Measurements from ENCODE around the gene LTBP2.

Gene LTBP2

DNA sequence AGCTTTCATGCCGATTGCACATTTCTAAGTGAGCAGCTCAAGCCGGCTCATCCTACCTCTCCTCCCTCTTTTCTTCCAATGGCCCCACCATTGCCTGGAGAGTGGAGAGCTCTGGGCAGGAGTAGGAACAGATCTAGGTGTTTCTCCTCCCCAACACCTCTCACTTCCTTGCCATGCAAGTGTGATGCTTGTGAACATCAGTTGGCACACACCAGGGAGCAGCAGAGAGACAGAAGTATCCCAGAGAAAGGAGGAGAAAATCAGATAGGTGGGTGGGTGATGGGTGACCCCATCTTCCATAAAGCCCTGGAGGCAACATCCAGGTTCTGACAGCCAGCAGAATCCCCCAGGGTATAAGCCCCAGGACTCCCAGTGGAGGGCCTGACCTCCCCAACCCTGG lies 146.7 kb downstream of the LTBP2 start:
- Histone ChIP-seq H3K4me1 (ENCODE audit: control extremely low read depth in 1 of 4, control insufficient read depth in 4 of 4, insufficient read depth in 4 of 4, low read length in 3 of 4) (peaks cover 0 to 12% (median 6%) of the 10 kb centered on the region in 4 experiments), H3K9me3 (ENCODE audit: control extremely low read depth in 1 of 5, control insufficient read depth in 4 of 5, insufficient read depth in 2 of 5, low read depth in 1 of 5, low read length in 4 of 5) (no peaks in the 10 kb centered on the region), H3K27ac (ENCODE audit: insufficient read depth in 1 of 2, low read depth in 1 of 2, low read length in 2 of 2, poor library complexity in 1 of 2, severe bottlenecking in 2 of 2) (no peak overlapping the region), H3K36me3 (ENCODE audit: control insufficient read depth in 4 of 4, insufficient read depth in 4 of 4, low read length in 3 of 4) (no peaks in the 10 kb centered on the region), H3K4me3 (ENCODE audit: control insufficient read depth in 1 of 7, extremely low read depth in 1 of 7, insufficient read depth in 4 of 7, low read depth in 2 of 7, low read length in 6 of 7) (no peak overlapping the region), H3K27me3 (replicated peaks in 2 of 5; ENCODE audit: control insufficient read depth in 4 of 5, insufficient read depth in 5 of 5, low read length in 4 of 5) (no peaks in the 10 kb centered on the region)
- ChIA-PET CTCF (interaction anchor here (1.0 to 1.4 kb wide), 3 partner anchors 13 to 85 kb away, joined by 3 to 4 read pairs (median 3); no protein-coding TSS in a partner anchor), POLR2A (interaction anchor here (0.6 kb wide), 1 partner anchor 15 kb away, joined by 5 read pairs; no protein-coding TSS in a partner anchor)
- DNase-seq: no peak
- no CpG with 5 or more reads among the region's 2 CpGs for WGBS (ENCODE audit: insufficient coverage)

DNA sequence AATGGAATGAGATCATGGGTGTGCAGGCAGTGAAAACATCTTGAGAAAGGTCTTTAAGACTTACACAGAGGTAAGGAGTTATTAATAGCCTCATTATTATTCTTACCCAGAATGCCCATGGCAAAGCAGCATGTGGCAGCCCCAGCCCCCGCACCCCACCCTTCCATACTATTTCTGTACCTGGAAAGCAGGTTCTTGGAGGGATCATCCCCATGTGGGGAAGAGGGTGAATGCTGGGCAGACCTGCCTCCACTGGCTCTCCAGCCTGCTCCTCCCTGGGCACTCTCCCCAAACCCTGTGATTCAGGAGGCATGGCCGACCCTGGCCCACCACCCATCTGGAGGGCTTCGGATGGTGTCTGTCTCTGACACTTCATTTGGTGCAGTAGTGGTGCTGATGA lies 147.3 kb downstream of the LTBP2 start:
- no peaks in the 10 kb centered on the region for H3K27me3 ChIP-seq (replicated peaks in 2 of 5; ENCODE audit: control insufficient read depth in 4 of 5, insufficient read depth in 5 of 5, low read length in 4 of 5)
- H3K4me3 ChIP-seq (ENCODE audit: control insufficient read depth in 1 of 7, extremely low read depth in 1 of 7, insufficient read depth in 4 of 7, low read depth in 2 of 7, low read length in 6 of 7): no peak overlapping the region
- H3K4me1 ChIP-seq (ENCODE audit: control extremely low read depth in 1 of 4, control insufficient read depth in 4 of 4, insufficient read depth in 4 of 4, low read length in 3 of 4): peaks cover 0 to 17% (median 9%) of the 10 kb centered on the region in 4 experiments
- H3K27ac ChIP-seq (ENCODE audit: insufficient read depth in 1 of 2, low read depth in 1 of 2, low read length in 2 of 2, poor library complexity in 1 of 2, severe bottlenecking in 2 of 2): no peak overlapping the region
- no peaks in the 10 kb centered on the region for H3K9me3 ChIP-seq (ENCODE audit: control extremely low read depth in 1 of 5, control insufficient read depth in 4 of 5, insufficient read depth in 2 of 5, low read depth in 1 of 5, low read length in 4 of 5)
- no peak for DNase-seq
- H3K36me3 ChIP-seq (ENCODE audit: control insufficient read depth in 4 of 4, insufficient read depth in 4 of 4, low read length in 3 of 4): no peaks in the 10 kb centered on the region
- ChIA-PET CTCF (interaction anchor here (1.0 kb wide), 1 partner anchor 84 kb away, joined by 3 read pairs; no protein-coding TSS in a partner anchor), POLR2A (no interaction called here)
- WGBS (ENCODE audit: insufficient coverage): 100% methylated on average over 2 of the region's 3 CpGs

- peaks cover 0 to 19% (median 10%) of the 10 kb centered on the region in 4 experiments for H3K4me1 ChIP-seq (ENCODE audit: control extremely low read depth in 1 of 4, control insufficient read depth in 4 of 4, insufficient read depth in 4 of 4, low read length in 3 of 4)
- WGBS (ENCODE audit: insufficient coverage): 96% methylated on average over 5 of the region's 5 CpGs
- H3K4me3 ChIP-seq (ENCODE audit: control insufficient read depth in 1 of 7, extremely low read depth in 1 of 7, insufficient read depth in 4 of 7, low read depth in 2 of 7, low read length in 6 of 7): no peak overlapping the region
- no peak for DNase-seq
- H3K9me3 ChIP-seq (ENCODE audit: control extremely low read depth in 1 of 5, control insufficient read depth in 4 of 5, insufficient read depth in 2 of 5, low read depth in 1 of 5, low read length in 4 of 5): no peaks in the 10 kb centered on the region
- no peaks in the 10 kb centered on the region for H3K36me3 ChIP-seq (ENCODE audit: control insufficient read depth in 4 of 4, insufficient read depth in 4 of 4, low read length in 3 of 4)
- POLR2A ChIA-PET: no interaction called here
- CTCF ChIA-PET: interaction anchor here (1.2 to 2.7 kb wide), 3 partner anchors 14 to 27 kb away, joined by 3 to 7 read pairs (median 3); no protein-coding TSS in a partner anchor
- no peaks in the 10 kb centered on the region for H3K27me3 ChIP-seq (replicated peaks in 2 of 5; ENCODE audit: control insufficient read depth in 4 of 5, insufficient read depth in 5 of 5, low read length in 4 of 5)
- no peak overlapping the region for H3K27ac ChIP-seq (ENCODE audit: insufficient read depth in 1 of 2, low read depth in 1 of 2, low read length in 2 of 2, poor library complexity in 1 of 2, severe bottlenecking in 2 of 2)
These were observed 148.3 kb downstream of the LTBP2 start for GRCh38 chr14:74463697-74464096.

DNA sequence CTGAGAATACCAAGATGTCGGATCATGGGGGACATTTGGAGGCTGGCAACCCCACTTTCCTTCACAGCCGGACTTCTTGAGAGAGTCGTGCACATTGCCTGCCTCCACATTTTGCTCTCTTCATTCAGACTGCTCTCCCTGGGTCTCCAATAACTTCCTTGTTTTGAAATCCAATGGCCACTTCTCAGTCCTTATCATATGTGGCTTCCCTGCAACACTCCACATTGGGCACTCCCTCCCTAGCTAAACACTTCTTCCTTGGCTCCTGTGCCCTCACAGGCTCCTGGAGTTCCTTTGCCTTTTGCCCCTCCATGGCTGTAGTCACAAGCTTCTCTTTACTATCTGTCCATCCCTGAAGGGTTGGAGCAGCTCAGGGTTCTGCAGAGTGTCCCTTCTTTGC lies 149.0 kb downstream of the LTBP2 start:
- POLR2A ChIA-PET: no interaction called here
- Histone ChIP-seq H3K4me3 (ENCODE audit: control insufficient read depth in 1 of 7, extremely low read depth in 1 of 7, insufficient read depth in 4 of 7, low read depth in 2 of 7, low read length in 6 of 7) (no peak overlapping the region), H3K4me1 (ENCODE audit: control extremely low read depth in 1 of 4, control insufficient read depth in 4 of 4, insufficient read depth in 4 of 4, low read length in 3 of 4) (peaks cover 0 to 19% (median 10%) of the 10 kb centered on the region in 4 experiments), H3K36me3 (ENCODE audit: control insufficient read depth in 4 of 4, insufficient read depth in 4 of 4, low read length in 3 of 4) (no peaks in the 10 kb centered on the region), H3K27me3 (replicated peaks in 2 of 5; ENCODE audit: control insufficient read depth in 4 of 5, insufficient read depth in 5 of 5, low read length in 4 of 5) (no peaks in the 10 kb centered on the region), H3K9me3 (ENCODE audit: control extremely low read depth in 1 of 5, control insufficient read depth in 4 of 5, insufficient read depth in 2 of 5, low read depth in 1 of 5, low read length in 4 of 5) (no peaks in the 10 kb centered on the region), H3K27ac (ENCODE audit: insufficient read depth in 1 of 2, low read depth in 1 of 2, low read length in 2 of 2, poor library complexity in 1 of 2, severe bottlenecking in 2 of 2) (no peak overlapping the region)
- 97% methylated on average over 3 of the region's 3 CpGs for WGBS (ENCODE audit: insufficient coverage)
- no peak for DNase-seq
- CTCF ChIA-PET: interaction anchor here (1.2 to 2.7 kb wide), 3 partner anchors 15 to 28 kb away, joined by 3 to 7 read pairs (median 3); no protein-coding TSS in a partner anchor

- ChIA-PET CTCF (interaction anchor here (0.6 to 3.0 kb wide), 11 partner anchors 10 to 51 kb away, joined by 3 to 13 read pairs (median 4); partner anchors contain the start of genes ISCA2 and NPC2), POLR2A (interaction anchor here (0.6 kb wide), 1 partner anchor 1536 kb away, joined by 4 read pairs; no protein-coding TSS in a partner anchor)
- Histone ChIP-seq H3K4me3 (ENCODE audit: control insufficient read depth in 1 of 7, extremely low read depth in 1 of 7, insufficient read depth in 4 of 7, low read depth in 2 of 7, low read length in 6 of 7) (peak overlapping the region in 1 of 7 experiments; percentile 19), H3K4me1 (ENCODE audit: control extremely low read depth in 1 of 4, control insufficient read depth in 4 of 4, insufficient read depth in 4 of 4, low read length in 3 of 4) (peaks cover 0 to 19% (median 10%) of the 10 kb centered on the region in 4 experiments), H3K27me3 (replicated peaks in 2 of 5; ENCODE audit: control insufficient read depth in 4 of 5, insufficient read depth in 5 of 5, low read length in 4 of 5) (no peaks in the 10 kb centered on the region), H3K9me3 (ENCODE audit: control extremely low read depth in 1 of 5, control insufficient read depth in 4 of 5, insufficient read depth in 2 of 5, low read depth in 1 of 5, low read length in 4 of 5) (no peaks in the 10 kb centered on the region), H3K27ac (ENCODE audit: insufficient read depth in 1 of 2, low read depth in 1 of 2, low read length in 2 of 2, poor library complexity in 1 of 2, severe bottlenecking in 2 of 2) (no peak overlapping the region), H3K36me3 (ENCODE audit: control insufficient read depth in 4 of 4, insufficient read depth in 4 of 4, low read length in 3 of 4) (no peaks in the 10 kb centered on the region)
- DNase-seq: peak in 2 of 3 donors; percentile 44 to 66
- WGBS (ENCODE audit: insufficient coverage): 41% methylated on average over 6 of the region's 6 CpGs
These were observed 152.1 kb downstream of the LTBP2 start for GRCh38 chr14:74459976-74460375.

DNA sequence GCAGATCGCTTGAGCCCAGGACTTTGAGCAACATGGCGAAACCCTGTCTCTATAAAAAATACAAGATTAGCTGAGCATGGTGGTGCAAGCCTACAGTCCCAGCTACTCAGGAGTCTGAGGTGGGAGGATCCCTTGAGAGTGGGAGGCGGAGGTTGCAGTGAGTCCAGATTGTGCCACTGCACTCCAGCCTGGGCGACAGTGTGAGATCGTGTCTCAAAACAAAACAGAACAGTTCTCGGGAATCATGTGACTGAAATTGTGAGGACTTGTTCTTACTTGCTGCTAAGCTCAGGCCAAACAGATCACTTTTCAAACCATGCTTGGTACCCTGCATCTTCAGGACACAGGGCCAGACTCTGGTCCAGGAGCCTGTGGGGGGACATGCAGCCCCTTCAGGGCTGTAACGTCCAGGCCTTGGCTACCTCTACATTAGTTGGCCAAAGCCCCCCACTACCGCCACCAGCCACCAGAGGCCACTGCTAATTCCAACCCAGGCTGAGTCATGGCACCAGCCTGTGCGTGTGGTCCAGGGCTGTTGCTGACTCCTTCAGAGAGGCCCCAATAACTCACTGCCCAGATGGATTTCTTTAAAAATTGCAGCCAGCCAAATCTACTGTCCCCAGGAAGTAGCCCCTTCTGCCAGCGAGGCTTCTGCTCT lies 152.6 kb downstream of the LTBP2 start:
- H3K9me3 ChIP-seq (ENCODE audit: control extremely low read depth in 1 of 5, control insufficient read depth in 4 of 5, insufficient read depth in 2 of 5, low read depth in 1 of 5, low read length in 4 of 5): no peaks in the 10 kb centered on the region
- DNase-seq: peak; percentile 41 to 77 (median 77)
- WGBS (ENCODE audit: insufficient coverage): 77% methylated on average over 9 of the region's 10 CpGs
- no peak overlapping the region for H3K27ac ChIP-seq (ENCODE audit: insufficient read depth in 1 of 2, low read depth in 1 of 2, low read length in 2 of 2, poor library complexity in 1 of 2, severe bottlenecking in 2 of 2)
- no peak overlapping the region for H3K4me3 ChIP-seq (ENCODE audit: control insufficient read depth in 1 of 7, extremely low read depth in 1 of 7, insufficient read depth in 4 of 7, low read depth in 2 of 7, low read length in 6 of 7)
- H3K27me3 ChIP-seq (replicated peaks in 2 of 5; ENCODE audit: control insufficient read depth in 4 of 5, insufficient read depth in 5 of 5, low read length in 4 of 5): no peaks in the 10 kb centered on the region
- H3K36me3 ChIP-seq (ENCODE audit: control insufficient read depth in 4 of 4, insufficient read depth in 4 of 4, low read length in 3 of 4): no peaks in the 10 kb centered on the region
- POLR2A ChIA-PET: interaction anchor here (0.6 kb wide), 1 partner anchor 1535 kb away, joined by 4 read pairs; no protein-coding TSS in a partner anchor
- CTCF ChIA-PET: interaction anchor here (0.7 to 3.0 kb wide), 12 partner anchors 11 to 98 kb away, joined by 3 to 13 read pairs (median 4); partner anchors contain the start of gene NPC2
- H3K4me1 ChIP-seq (ENCODE audit: control extremely low read depth in 1 of 4, control insufficient read depth in 4 of 4, insufficient read depth in 4 of 4, low read length in 3 of 4): peaks cover 0 to 19% (median 10%) of the 10 kb centered on the region in 4 experiments

DNA sequence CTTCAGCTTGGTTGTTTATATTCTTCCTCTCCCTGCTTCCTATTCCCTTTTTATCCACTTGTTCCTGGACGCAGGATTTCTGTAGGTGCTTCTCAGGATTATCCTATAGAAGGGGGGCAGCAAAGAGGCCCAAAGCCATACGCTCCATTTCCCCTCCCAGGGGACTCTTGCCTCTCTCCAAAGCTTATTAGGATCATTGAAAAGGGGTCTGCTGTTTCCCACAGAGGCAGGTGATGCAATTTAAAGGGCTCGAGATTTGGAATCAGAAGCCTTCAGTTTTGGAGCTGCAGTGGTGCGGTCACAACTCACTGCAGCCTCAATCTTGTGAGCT lies 154.5 kb downstream of the LTBP2 start:
- no peak for DNase-seq
- H3K27ac ChIP-seq (ENCODE audit: insufficient read depth in 1 of 2, low read depth in 1 of 2, low read length in 2 of 2, poor library complexity in 1 of 2, severe bottlenecking in 2 of 2): no peak overlapping the region
- no peaks in the 10 kb centered on the region for H3K9me3 ChIP-seq (ENCODE audit: control extremely low read depth in 1 of 5, control insufficient read depth in 4 of 5, insufficient read depth in 2 of 5, low read depth in 1 of 5, low read length in 4 of 5)
- H3K27me3 ChIP-seq (replicated peaks in 2 of 5; ENCODE audit: control insufficient read depth in 4 of 5, insufficient read depth in 5 of 5, low read length in 4 of 5): no peaks in the 10 kb centered on the region
- CTCF ChIA-PET: interaction anchor here (1.6 to 1.7 kb wide), 2 partner anchors 21 to 96 kb away, joined by 4 to 10 read pairs; no protein-coding TSS in a partner anchor
- peaks cover 0 to 19% (median 10%) of the 10 kb centered on the region in 4 experiments for H3K4me1 ChIP-seq (ENCODE audit: control extremely low read depth in 1 of 4, control insufficient read depth in 4 of 4, insufficient read depth in 4 of 4, low read length in 3 of 4)
- POLR2A ChIA-PET: no interaction called here
- no peaks in the 10 kb centered on the region for H3K36me3 ChIP-seq (ENCODE audit: control insufficient read depth in 4 of 4, insufficient read depth in 4 of 4, low read length in 3 of 4)
- WGBS (ENCODE audit: insufficient coverage): 100% methylated on average over 3 of the region's 4 CpGs
- no peak overlapping the region for H3K4me3 ChIP-seq (ENCODE audit: control insufficient read depth in 1 of 7, extremely low read depth in 1 of 7, insufficient read depth in 4 of 7, low read depth in 2 of 7, low read length in 6 of 7)

Data from common myeloid progenitor, CD34-positive (primary cell).